Measurements from ENCODE around the gene TLE7.

The TLE7 gene

GRCh38 chr16:71426069-71426879, 15.6 kb downstream of the TLE7 start:
- Histone ChIP-seq H2AFZ (peak overlapping the region; percentile 70), H3K36me3 (ENCODE audit: control insufficient read depth, insufficient read depth, low read length) (no peaks in the 10 kb centered on the region), H3K4me1 (peaks cover 16% of the 10 kb centered on the region), H3K9ac (no peak overlapping the region), H3K4me3 (ENCODE audit: low read depth, low read length) (no peak overlapping the region), H3K27ac (no peak overlapping the region), H3K27me3 (ENCODE audit: control insufficient read depth, insufficient read depth, low read length) (no peaks in the 10 kb centered on the region), H3K79me2 (no peaks in the 10 kb centered on the region), H3K4me2 (ENCODE audit: low read length) (peak overlapping the region; percentile 5), H3K9me3 (ENCODE audit: control insufficient read depth, low read length) (no peaks in the 10 kb centered on the region)
- TF ChIP-seq, protein P1, sequence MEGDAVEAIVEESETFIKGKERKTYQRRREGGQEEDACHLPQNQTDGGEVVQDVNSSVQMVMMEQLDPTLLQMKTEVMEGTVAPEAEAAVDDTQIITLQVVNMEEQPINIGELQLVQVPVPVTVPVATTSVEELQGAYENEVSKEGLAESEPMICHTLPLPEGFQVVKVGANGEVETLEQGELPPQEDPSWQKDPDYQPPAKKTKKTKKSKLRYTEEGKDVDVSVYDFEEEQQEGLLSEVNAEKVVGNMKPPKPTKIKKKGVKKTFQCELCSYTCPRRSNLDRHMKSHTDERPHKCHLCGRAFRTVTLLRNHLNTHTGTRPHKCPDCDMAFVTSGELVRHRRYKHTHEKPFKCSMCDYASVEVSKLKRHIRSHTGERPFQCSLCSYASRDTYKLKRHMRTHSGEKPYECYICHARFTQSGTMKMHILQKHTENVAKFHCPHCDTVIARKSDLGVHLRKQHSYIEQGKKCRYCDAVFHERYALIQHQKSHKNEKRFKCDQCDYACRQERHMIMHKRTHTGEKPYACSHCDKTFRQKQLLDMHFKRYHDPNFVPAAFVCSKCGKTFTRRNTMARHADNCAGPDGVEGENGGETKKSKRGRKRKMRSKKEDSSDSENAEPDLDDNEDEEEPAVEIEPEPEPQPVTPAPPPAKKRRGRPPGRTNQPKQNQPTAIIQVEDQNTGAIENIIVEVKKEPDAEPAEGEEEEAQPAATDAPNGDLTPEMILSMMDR (IDR thresholded peaks at IDR 0.05): no peak

- Histone ChIP-seq H3K4me1 (peaks cover 10% of the 10 kb centered on the region), H3K27me3 (ENCODE audit: control insufficient read depth, insufficient read depth, low read length) (no peaks in the 10 kb centered on the region), H3K9ac (no peak overlapping the region), H3K9me3 (ENCODE audit: control insufficient read depth, low read length) (no peaks in the 10 kb centered on the region), H2AFZ (peak overlapping the region; percentile 70), H3K4me3 (ENCODE audit: low read depth, low read length) (no peak overlapping the region), H3K36me3 (ENCODE audit: control insufficient read depth, insufficient read depth, low read length) (no peaks in the 10 kb centered on the region), H3K27ac (no peak overlapping the region), H3K4me2 (ENCODE audit: low read length) (no peak overlapping the region), H3K79me2 (no peaks in the 10 kb centered on the region)
- TF ChIP-seq, protein P1 (IDR thresholded peaks at IDR 0.05): no peak
Observed at GRCh38 chr16:71425746-71426068, 16.1 kb downstream of the TLE7 start.

GRCh38 chr16:71424626-71425025, 17.2 kb downstream of the TLE7 start:
- no peak overlapping the region for H2AFZ ChIP-seq
- H3K27me3 ChIP-seq (ENCODE audit: control insufficient read depth, insufficient read depth, low read length): no peaks in the 10 kb centered on the region
- H3K4me1 ChIP-seq: no peaks in the 10 kb centered on the region
- TF ChIP-seq, protein P1 (IDR thresholded peaks at IDR 0.05): no peak
- H3K4me2 ChIP-seq (ENCODE audit: low read length): no peak overlapping the region
- no peak overlapping the region for H3K27ac ChIP-seq
- H3K79me2 ChIP-seq: no peaks in the 10 kb centered on the region
- H3K9ac ChIP-seq: no peak overlapping the region
- no peaks in the 10 kb centered on the region for H3K36me3 ChIP-seq (ENCODE audit: control insufficient read depth, insufficient read depth, low read length)
- H3K4me3 ChIP-seq (ENCODE audit: low read depth, low read length): no peak overlapping the region
- no peaks in the 10 kb centered on the region for H3K9me3 ChIP-seq (ENCODE audit: control insufficient read depth, low read length)

DNA sequence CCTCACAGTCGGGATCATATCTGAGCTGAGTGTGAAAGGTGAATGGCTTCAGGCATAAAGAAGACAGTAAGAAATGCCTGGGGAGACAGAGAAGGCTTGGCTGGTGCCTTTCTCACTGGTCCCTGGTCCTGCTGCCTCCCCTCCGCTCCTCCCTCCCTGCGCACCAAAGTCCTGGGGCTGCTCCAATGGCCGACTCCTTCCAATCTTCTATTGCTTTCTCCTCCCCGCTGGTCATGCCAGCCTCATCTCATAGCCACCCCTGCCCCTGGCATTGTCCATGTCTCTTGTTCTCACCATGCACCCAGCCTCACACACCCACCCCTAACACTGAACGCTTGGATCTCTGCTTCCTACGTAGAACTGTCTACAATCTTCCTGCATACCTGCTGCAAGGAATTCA, 18.0 kb downstream of the TLE7 start:
- H2AFZ ChIP-seq: no peak overlapping the region
- H3K27ac ChIP-seq: no peak overlapping the region
- no peak overlapping the region for H3K4me3 ChIP-seq (ENCODE audit: low read depth, low read length)
- no peaks in the 10 kb centered on the region for H3K36me3 ChIP-seq (ENCODE audit: control insufficient read depth, insufficient read depth, low read length)
- H3K79me2 ChIP-seq: no peaks in the 10 kb centered on the region
- no peak overlapping the region for H3K4me2 ChIP-seq (ENCODE audit: low read length)
- no peak overlapping the region for H3K9ac ChIP-seq
- no peaks in the 10 kb centered on the region for H3K9me3 ChIP-seq (ENCODE audit: control insufficient read depth, low read length)
- no peaks in the 10 kb centered on the region for H3K27me3 ChIP-seq (ENCODE audit: control insufficient read depth, insufficient read depth, low read length)
- TF ChIP-seq, protein P1 (IDR thresholded peaks at IDR 0.05): no peak
- H3K4me1 ChIP-seq: no peaks in the 10 kb centered on the region

DNA sequence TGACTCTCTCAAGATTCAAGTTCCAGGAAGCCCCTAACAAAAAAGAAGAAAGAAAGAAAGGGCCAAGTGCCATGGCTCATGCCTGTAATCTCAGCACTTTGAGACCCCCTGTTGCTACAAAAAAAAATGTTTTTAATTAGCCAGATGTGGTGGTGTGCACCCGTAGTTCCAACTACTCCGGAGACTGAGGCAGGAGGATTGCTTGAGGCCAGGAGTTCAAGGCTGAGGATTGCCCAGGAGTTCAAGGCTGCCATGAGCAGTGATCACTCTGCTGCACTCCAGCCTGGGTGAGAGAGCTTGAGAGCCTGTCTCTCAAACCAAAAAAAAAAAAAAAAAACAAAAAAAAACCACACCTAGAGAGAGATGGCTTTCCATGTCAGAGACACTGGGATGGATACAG, 18.8 kb downstream of the TLE7 start:
- Histone ChIP-seq H3K9ac (no peak overlapping the region), H3K27ac (no peak overlapping the region), H3K79me2 (no peaks in the 10 kb centered on the region), H2AFZ (no peak overlapping the region), H3K36me3 (ENCODE audit: control insufficient read depth, insufficient read depth, low read length) (no peaks in the 10 kb centered on the region), H3K4me2 (ENCODE audit: low read length) (no peak overlapping the region), H3K9me3 (ENCODE audit: control insufficient read depth, low read length) (no peaks in the 10 kb centered on the region), H3K27me3 (ENCODE audit: control insufficient read depth, insufficient read depth, low read length) (no peaks in the 10 kb centered on the region), H3K4me3 (ENCODE audit: low read depth, low read length) (no peak overlapping the region), H3K4me1 (no peaks in the 10 kb centered on the region)
- TF ChIP-seq, protein P1 (IDR thresholded peaks at IDR 0.05): no peak

Data from parathyroid adenoma (tissue), 2 donors.